K562 (cell line): ENCODE data around the gene TTC27. TPM values are rescaled to one million over a fixed set of nuclear protein-coding genes. Genes with fewer than 3 reads are reported as not detected.

Source experiments
- ATAC-seq: fragments of 200-7000 bp; cut with Tn5 transposase; 3 replicates; pipeline ENCODE4 v1.9.1; 2020; ENCODE audit warnings: moderate library complexity
- BruUV-seq: library from RNA; stranded (reverse); fragments of 400-500 nt; replicated peaks from 2 replicates; lab custom pipeline; 2021; lab: Mats Ljungman, UMichigan
- CTCF ChIA-PET: fragments of 300-600 bp; formaldehyde crosslinking; extraction: SDS; loops from one replicate; lab custom pipeline; 2021; ENCODE audit warnings: low intra/inter-chr PET ratio; lab: Yijun Ruan, JAX
- POLR2A ChIA-PET: fragments of 300-600, 350-650 bp; sonication (Branson Sonifier 250); formaldehyde crosslinking; extraction: SDS; loops from one replicate; lab custom pipeline; 2021; ENCODE audit warnings: antibody characterized with exemption, inconsistent platforms; lab: Yijun Ruan, JAX
- DNase-seq, 4 experiments: peaks; one replicate each; pipeline versions ENCODE4 v3.0.0 to v3.0.0-alpha.2; 2011 to 2018; ENCODE audit warnings: low spot score in 3 of 4, mixed read lengths in 3 of 4; ENCODE audit errors: extremely low read depth in 1 of 4
- FAIRE-seq: peaks from 2 replicates; lab custom pipeline; 2011; peaks lifted over from hg19 to GRCh38; lab: Jason Lieb, UNC
- H2AFZ ChIP-seq: 2 replicates; pipeline ENCODE4 v1.6.0; 2011; ENCODE audit warnings: low read depth, low read length, control low read depth, inconsistent platforms
- H3K27ac ChIP-seq: fragments of 200-600 bp; 3 replicates; pipeline ENCODE4 v1.8.0; 2011; ENCODE audit warnings: low read depth, mild to moderate bottlenecking, control low read depth, inconsistent platforms, low read length, moderate library complexity, mixed read lengths; ENCODE audit errors: extremely low read depth
- H3K27me3 ChIP-seq, 2 experiments: fragments of 300-600 bp in 1 of 2; 2 replicates in 1 of 2; 3 replicates in 1 of 2; pipeline versions ENCODE4 v1.6.0 to v1.8.0; 2011; ENCODE audit warnings: inconsistent platforms in 2 of 2, low read length in 2 of 2, mild to moderate bottlenecking in 1 of 2, mixed read lengths in 1 of 2, moderate library complexity in 1 of 2; ENCODE audit not compliant: control insufficient read depth in 2 of 2, insufficient read depth in 2 of 2
- H3K36me3 ChIP-seq: fragments of 300-600 bp; 3 replicates; pipeline ENCODE4 v1.8.0; 2011; ENCODE audit warnings: mild to moderate bottlenecking, low read length, inconsistent platforms; ENCODE audit not compliant: control insufficient read depth, insufficient read depth
- H3K4me1 ChIP-seq, 2 experiments: fragments of 200-600 bp in 1 of 2; replicated peaks in 1 of 2; 2 replicates in 1 of 2; 3 replicates in 1 of 2; pipeline versions ENCODE4 v1.5.1 to v1.8.0; 2011; ENCODE audit warnings: inconsistent platforms in 2 of 2, low read length in 2 of 2, mild to moderate bottlenecking in 1 of 2, mixed read lengths in 1 of 2, moderate library complexity in 1 of 2; ENCODE audit not compliant: control insufficient read depth in 2 of 2, insufficient read depth in 2 of 2
- H3K4me2 ChIP-seq: 2 replicates; pipeline ENCODE4 v1.6.1; 2011; ENCODE audit warnings: low read length, control low read depth, inconsistent platforms, mixed read lengths; ENCODE audit not compliant: insufficient read depth
- H3K4me3 ChIP-seq: fragments of 200-600 bp; sonication (generic), shearing (Covaris generic); 2 replicates; pipeline ENCODE4 v1.5.1; 2016; ENCODE audit warnings: control low read depth, inconsistent platforms
- H3K79me2 ChIP-seq: fragments of 200-600 bp; 3 replicates; pipeline ENCODE4 v1.8.0; 2011; ENCODE audit warnings: low read length, inconsistent platforms; ENCODE audit not compliant: control insufficient read depth, insufficient read depth
- H3K9ac ChIP-seq, 2 experiments: 2 replicates each; pipeline versions ENCODE4 v1.6.0 to v1.6.1; 2011; ENCODE audit warnings: low read depth in 2 of 2, low read length in 2 of 2, control low read depth in 1 of 2, inconsistent platforms in 1 of 2, mild to moderate bottlenecking in 1 of 2, mixed read lengths in 1 of 2; ENCODE audit not compliant: insufficient read depth in 1 of 2
- H3K9me1 ChIP-seq: one replicate; pipeline ENCODE4 v1.6.0; 2011; ENCODE audit warnings: inconsistent platforms, mild to moderate bottlenecking, low read length, moderate library complexity; ENCODE audit not compliant: control insufficient read depth, insufficient read depth
- H3K9me3 ChIP-seq: replicated peaks from 2 replicates; pipeline ENCODE4 v1.5.1; 2011; ENCODE audit warnings: low read depth, low read length, inconsistent platforms; ENCODE audit not compliant: control insufficient read depth, insufficient read depth
- H4K20me1 ChIP-seq: replicated peaks from 2 replicates; pipeline ENCODE4 v1.6.1; 2011; ENCODE audit warnings: low read length, inconsistent platforms, mixed read lengths; ENCODE audit not compliant: control insufficient read depth, insufficient read depth
- C11orf30 ChIP-seq: fragments of 450-650 bp; IDR thresholded peaks from 2 replicates; pipeline ENCODE4 v1.6.1; 2016; ENCODE audit warnings: low read depth, mild to moderate bottlenecking
- CEBPB ChIP-seq: fragments of 450-650 bp; IDR thresholded peaks from 2 replicates; pipeline ENCODE4 v1.6.1; 2016; ENCODE audit warnings: missing genetic modification characterization, missing compliant biosample characterization
- CEBPG ChIP-seq, 3 experiments: fragments of 200-800 bp in 1 of 3; sonication (Bioruptor generic) in 1 of 3; sonication (generic) in 1 of 3; formaldehyde crosslinking in 1 of 3; IDR thresholded peaks in 2 of 3; conservative IDR thresholded peaks in 1 of 3; 2 replicates each; pipeline versions ENCODE4 v1.6.1 to v1.8.0; 2016 to 2022; ENCODE audit warnings: missing compliant biosample characterization in 2 of 3, missing genetic modification characterization in 2 of 3, mild to moderate bottlenecking in 1 of 3, missing genetic modification reagents in 1 of 3
- ESRRA ChIP-seq: fragments of 450-650 bp; IDR thresholded peaks from 2 replicates; pipeline ENCODE4 v1.6.1; 2014; ENCODE audit warnings: low read depth, mild to moderate bottlenecking, moderate library complexity, borderline replicate concordance
- FOS ChIP-seq: IDR thresholded peaks from 3 replicates; pipeline ENCODE4 v1.6.1; 2011; ENCODE audit not compliant: insufficient read length; ENCODE audit errors: extremely low read depth
- GABPB2 ChIP-seq: fragments of 250-450 bp; sonication (Bioruptor Pico); conservative IDR thresholded peaks from 2 replicates; pipeline ENCODE4 v1.5.1; 2021; ENCODE audit warnings: mild to moderate bottlenecking
- MAFF ChIP-seq: IDR thresholded peaks from 2 replicates; pipeline ENCODE4 v1.6.1; 2012; ENCODE audit warnings: low read length, improper control_type of control experiment
- MAFG ChIP-seq: fragments of 450-650 bp; conservative IDR thresholded peaks from 2 replicates; pipeline ENCODE4 v1.6.1; 2016; ENCODE audit warnings: missing genetic modification characterization, missing compliant biosample characterization
- MAFK ChIP-seq: IDR thresholded peaks from 2 replicates; pipeline ENCODE4 v1.6.1; 2011; ENCODE audit warnings: low read length, improper control_type of control experiment
- PML ChIP-seq: IDR thresholded peaks from 2 replicates; pipeline ENCODE4 v1.6.1; 2012; ENCODE audit warnings: low read length, inconsistent platforms
- RFX5 ChIP-seq: IDR thresholded peaks from 2 replicates; pipeline ENCODE4 v1.6.1; 2011; ENCODE audit warnings: low read depth, mild to moderate bottlenecking, improper control_type of control experiment, low read length
- RNF2 ChIP-seq: sonication (generic); IDR thresholded peaks from 2 replicates; pipeline ENCODE4 v1.6.1; 2016
- SIN3B ChIP-seq: fragments of 450-650 bp; IDR thresholded peaks from 2 replicates; pipeline ENCODE4 v1.6.1; 2017; ENCODE audit warnings: low read depth, mild to moderate bottlenecking, moderate library complexity
- TRIM24 ChIP-seq, 2 experiments: fragments of 450-650 bp; IDR thresholded peaks; 2 replicates each; pipeline ENCODE4 v1.6.1; 2016
- TSC22D4 ChIP-seq: fragments of 450-650 bp; IDR thresholded peaks from 2 replicates; pipeline ENCODE4 v1.6.1; 2016; ENCODE audit warnings: missing genetic modification characterization, missing biosample characterization, control low read depth
- WHSC1 ChIP-seq: IDR thresholded peaks from one replicate; pipeline ENCODE4 v1.6.1; 2012; ENCODE audit warnings: low read length, control low read depth, inconsistent platforms
- XRCC3 ChIP-seq: fragments of 450-650 bp; IDR thresholded peaks from 2 replicates; pipeline ENCODE4 v1.6.1; 2017; ENCODE audit warnings: mild to moderate bottlenecking, moderate library complexity
- ZNF316 ChIP-seq: fragments of 450-650 bp; IDR thresholded peaks from 2 replicates; pipeline ENCODE4 v1.6.1; 2016
- ZNF707 ChIP-seq: fragments of 250-450 bp; sonication (Bioruptor Pico); conservative IDR thresholded peaks from 2 replicates; pipeline ENCODE4 v1.8.0; 2022; ENCODE audit warnings: inconsistent platforms, mild to moderate bottlenecking, moderate library complexity
- ZNF76 ChIP-seq: fragments of 250-450 bp; sonication (Bioruptor Pico); IDR thresholded peaks from 2 replicates; pipeline ENCODE4 v1.4.0; 2020; ENCODE audit warnings: mild to moderate bottlenecking, moderate library complexity, borderline replicate concordance
- WGBS: fragments of 100-300 bp; shearing (Covaris generic); methylation state at CpG from one replicate; pipeline ENCODE4 v1.1.6; 2016; ENCODE audit warnings: low coverage, mixed read lengths; ENCODE audit not compliant: insufficient coverage; ENCODE audit errors: missing lambda C conversion rate; 5-methylcytosine and 5-hydroxymethylcytosine counted together
- in situ Hi-C: fragments of 300-500 bp; cut with MboI; formaldehyde crosslinking; loops from 4 replicates; pipeline ENCODE4 v1.15.0; 2018; ENCODE audit warnings: inconsistent platforms, mixed read lengths
- intact Hi-C: fragments of 100-400 bp; cut with micrococcal nuclease; formaldehyde crosslinking; loops from 2 replicates; pipeline ENCODE4 v1.14.2; 2022
- polyA plus RNA-seq, 8 experiments: library from polyadenylated mRNA; depleted of rRNA in 4 of 8; stranded (reverse) in 5 of 8; unstranded in 3 of 8; fragments of >200 nt; fragmentation: Nextera tagmentation in 2 of 8; fragmentation: Illumina TruSeq in 1 of 8; extraction: Ambion mirVana in 2 of 8; extraction: Trizol in 1 of 8; gene quantifications; 2 replicates each; pipeline versions ENCODE4 v1.2.1 to v1.2.3, GENCODE V29; 2011 to 2014; ENCODE audit warnings: inconsistent platforms in 1 of 8, missing spikeins in 1 of 8
- total RNA-seq, 7 experiments: library from RNA; depleted of rRNA in 6 of 7; stranded (reverse); fragments of >200 nt in 6 of 7; fragmentation: Illumina TruSeq in 2 of 7; extraction: Trizol in 2 of 7; gene quantifications; 2 replicates each; pipeline versions ENCODE4 v1.2.1 to v1.2.3, GENCODE V29; 2011 to 2021; ENCODE audit warnings: low replicate concordance in 1 of 7

Gene TTC27
- total and polyA plus RNA-seq, 9 of the 15 experiments (the other 6 are each of a cell fraction or from before 2014, with no cell fraction given): 44.3 to 93.4 (median 57.3) TPM

GRCh38 chr2:32623311-32623706 is 4.5 kb upstream of the TTC27 start:
- TF ChIP-seq CEBPG (CRISPR knock-in tag; IDR thresholded peaks at IDR 0.05) (no peak), CEBPG (tag; conservative IDR thresholded peaks at IDR 0.05 in 1 of 2, IDR thresholded peaks at IDR 0.05 in 1 of 2) (peak in 1 of 2 experiments; percentile 26; a peak in 1 of 4 replicates), CEBPB (tag) (peak; percentile 72), ZNF76 (CRISPR knock-in tag) (no peak)
- Histone ChIP-seq H3K27me3 (no peaks in the 10 kb centered on the region), H2AFZ (no peak overlapping the region), H3K36me3 (peaks cover 28% of the 10 kb centered on the region; the same call in 1 of the 3 replicates), H3K4me3 (no peak overlapping the region), H3K9ac (no peak overlapping the region), H3K9me3 (no peaks in the 10 kb centered on the region), H4K20me1 (no peaks in the 10 kb centered on the region), H3K9me1 (peaks cover 3% of the 10 kb centered on the region), H3K27ac (no peak overlapping the region), H3K79me2 (peaks cover 4% of the 10 kb centered on the region), H3K4me2 (no peak overlapping the region), H3K4me1 (peaks cover 4 to 5% of the 10 kb centered on the region in 2 experiments; a peak in 2 of 5 replicates)
- no peak for DNase-seq
- ChIA-PET CTCF (no interaction called here), POLR2A (interaction anchor here (1.1 kb wide), 1 partner anchor 10 kb away, joined by 3 read pairs; no protein-coding TSS in a partner anchor)
- no peak for FAIRE-seq
- no TSS peak for BruUV-seq
- 81% methylated on average over 6 of the region's 6 CpGs for WGBS
- intact Hi-C loops (no loop called here), in situ Hi-C loops (no loop called here)
- no peak for ATAC-seq

- H3K27me3 ChIP-seq: no peaks in the 10 kb centered on the region
- H3K4me1 ChIP-seq: peaks cover 4 to 5% of the 10 kb centered on the region in 2 experiments; a peak in 2 of 5 replicates
- ChIA-PET CTCF (no interaction called here), POLR2A (interaction anchor here (1.2 kb wide), 1 partner anchor 10 kb away, joined by 4 read pairs; no protein-coding TSS in a partner anchor)
- in situ Hi-C loops: no loop called here
- ATAC-seq (no peak), FAIRE-seq (no peak), DNase-seq (no peak)
- H3K9me3 ChIP-seq: no peaks in the 10 kb centered on the region
- no peaks in the 10 kb centered on the region for H4K20me1 ChIP-seq
- no peak overlapping the region for H3K27ac ChIP-seq
- H3K4me2 ChIP-seq: no peak overlapping the region
- H3K4me3 ChIP-seq: no peak overlapping the region
- no peak overlapping the region for H3K9ac ChIP-seq
- intact Hi-C loops: no loop called here
- no peak overlapping the region for H2AFZ ChIP-seq
- H3K36me3 ChIP-seq: peaks cover 13% of the 10 kb centered on the region; the same call in 1 of the 3 replicates
- 58% methylated on average over 3 of the region's 3 CpGs for WGBS
- H3K79me2 ChIP-seq: peaks cover 15% of the 10 kb centered on the region
- no TSS peak for BruUV-seq
- TF ChIP-seq GABPB2 (CRISPR knock-in tag) (no peak), RFX5 (no peak), CEBPB (tag) (no peak), TSC22D4 (tag) (no peak), RNF2 (no peak), WHSC1 (no peak), PML (no peak), SIN3B (no peak), ZNF316 (peak; percentile 91), FOS (no peak), MAFK (peak; percentile 30; the same call in 1 of the 2 replicates), ZNF707 (CRISPR knock-in tag) (no peak), TRIM24 (IDR thresholded peaks at IDR 0.05) (no peak), MAFG (peak; percentile 64), MAFF (peak; percentile 57), XRCC3 (no peak), C11orf30 (peak; percentile 79; the same call in 1 of the 2 replicates), ESRRA (no peak)
- no peaks in the 10 kb centered on the region for H3K9me1 ChIP-seq
Observed at GRCh38 chr2:32624812-32625211, 3.0 kb upstream of the TTC27 start.
